CD4-positive, alpha-beta T cell (primary cell): Measurements from ENCODE around the gene SOS1. TPM values are rescaled to one million over a fixed set of nuclear protein-coding genes. Genes with fewer than 3 reads are reported as not detected.
"Not testable (repeated sequence)": the region's sequence is repeated elsewhere in the genome, so short reads cannot be mapped to it uniquely, and the experiment has no call there.

ENCODE experiments used
- ATAC-seq: fragments of 200-7000 bp; cut with Tn5 transposase; one replicate; pipeline ENCODE4 v1.10.0; 2022; ENCODE audit warnings: mild to moderate bottlenecking; ENCODE audit not compliant: poor library complexity
- CTCF ChIA-PET: fragments of 350-600 bp; sonication (Branson Sonifier 250); formaldehyde crosslinking; loops from one replicate; lab custom pipeline; 2021; ENCODE audit warnings: antibody characterized with exemption, inconsistent platforms; lab: Charles Lee
- POLR2A ChIA-PET: fragments of 350-600 bp; sonication (Branson Sonifier 250); formaldehyde crosslinking; loops from one replicate; lab custom pipeline; 2021; ENCODE audit warnings: antibody characterized with exemption, inconsistent platforms; lab: Charles Lee
- DNase-seq, 14 experiments: peaks; one replicate each; pipeline ENCODE4 v3.0.0-alpha.2; 2013 to 2020; ENCODE audit warnings: mixed read lengths in 2 of 14
- H3K27ac ChIP-seq, 2 donors: one replicate each; pipeline versions ENCODE4 v1.5.1 to v1.7.0; 2013; ENCODE audit warnings: low read length in 2 of 2, low read depth in 1 of 2, mild to moderate bottlenecking in 1 of 2
- H3K27me3 ChIP-seq, 2 experiments: 1 replicate in 1 of 2; 2 replicates in 1 of 2; pipeline versions ENCODE4 v1.6.1 to v1.7.0; 2013; ENCODE audit warnings: low read length in 2 of 2, control low read depth in 1 of 2, mild to moderate bottlenecking in 1 of 2, moderate library complexity in 1 of 2; ENCODE audit not compliant: insufficient read depth in 2 of 2, control insufficient read depth in 1 of 2
- H3K36me3 ChIP-seq: one replicate; pipeline ENCODE4 v1.6.1; 2013; ENCODE audit warnings: low read length, control low read depth; ENCODE audit not compliant: insufficient read depth
- H3K4me1 ChIP-seq: one replicate; pipeline ENCODE4 v1.6.1; 2013; ENCODE audit warnings: low read length, control low read depth; ENCODE audit not compliant: insufficient read depth
- H3K4me3 ChIP-seq: one replicate; pipeline ENCODE4 v1.5.1; 2013; ENCODE audit warnings: mild to moderate bottlenecking, low read length, moderate library complexity
- H3K9me3 ChIP-seq, 2 experiments: 1 replicate in 1 of 2; 2 replicates in 1 of 2; pipeline versions ENCODE4 v1.6.1 to v1.7.0; 2013; ENCODE audit warnings: low read length in 2 of 2, mild to moderate bottlenecking in 2 of 2, control low read depth in 1 of 2, moderate library complexity in 1 of 2; ENCODE audit not compliant: control insufficient read depth in 1 of 2, insufficient read depth in 1 of 2
- H3K27ac Mint-ChIP-seq: one replicate; pipeline ENCODE4 v1.8.0; 2020; ENCODE audit warnings: mixed read lengths
- H3K27me3 Mint-ChIP-seq: one replicate; pipeline ENCODE4 v1.8.0; 2021; ENCODE audit warnings: mixed read lengths
- H3K36me3 Mint-ChIP-seq: one replicate; pipeline ENCODE4 v1.8.0; 2021; ENCODE audit warnings: low read depth, mixed read lengths
- H3K4me1 Mint-ChIP-seq: one replicate; pipeline ENCODE4 v1.8.0; 2021; ENCODE audit warnings: low read depth, mixed read lengths
- H3K4me3 Mint-ChIP-seq: one replicate; pipeline ENCODE4 v1.8.0; 2020; ENCODE audit warnings: mild to moderate bottlenecking, mixed read lengths
- H3K9me3 Mint-ChIP-seq: one replicate; pipeline ENCODE4 v1.8.0; 2020; ENCODE audit warnings: mixed read lengths
- CTCF ChIP-seq: fragments of 200-600 bp; IDR thresholded peaks from one replicate; pipeline ENCODE4 v1.8.0; 2022; ENCODE audit warnings: antibody characterized with exemption, mild to moderate bottlenecking
- intact Hi-C, 2 experiments: fragments of 100-400 bp; cut with DNase I in 1 of 2; cut with micrococcal nuclease in 1 of 2; formaldehyde crosslinking; loops; one replicate each; pipeline versions ENCODE4 v1.15.1 to v1.9.0; 2023 to 2025; cut with DNase I, micrococcal nuclease
- total RNA-seq, 174 experiments: library from RNA in 2 of 174; stranded (reverse) in 2 of 174; gene quantifications; one replicate each; pipeline ENCODE4 v1.2.3 and lab custom pipeline; 2021 to 2026

SOS1 gene
- total RNA-seq, 2 experiments from 2014 or later = 16.4 to 16.9 TPM

GRCh38 chr2:39058101-39058500, 62.8 kb downstream of the SOS1 start:
- Mint-ChIP-seq H3K27me3 (no peaks in the 10 kb centered on the region), H3K36me3 (peaks cover 31% of the 10 kb centered on the region), H3K4me1 (no peaks in the 10 kb centered on the region), H3K9me3 (no peaks in the 10 kb centered on the region), H3K27ac (no peak overlapping the region), H3K4me3 (no peak overlapping the region)
- DNase-seq (no peak), ATAC-seq (no peak)
- intact Hi-C loops = loop anchor here in 1 of 2 experiments (2.0 kb wide), 1 partner anchor 111 kb away; no protein-coding TSS in a partner anchor
- TF ChIP-seq CTCF = no peak
- no peak overlapping the region for H3K27ac ChIP-seq
- POLR2A ChIA-PET = no interaction called here
- H3K9me3 ChIP-seq = no peaks in the 10 kb centered on the region
- no peaks in the 10 kb centered on the region for H3K4me1 ChIP-seq
- CTCF ChIA-PET = interaction anchor here (4.5 kb wide), 1 partner anchor 171 kb away, joined by 34 read pairs; no protein-coding TSS in a partner anchor
- no peaks in the 10 kb centered on the region for H3K27me3 ChIP-seq
- H3K4me3 ChIP-seq = no peak overlapping the region
- H3K36me3 ChIP-seq = peaks cover 28% of the 10 kb centered on the region

- H3K9me3 Mint-ChIP-seq, H3K27ac Mint-ChIP-seq, CTCF ChIA-PET, ATAC-seq, POLR2A ChIA-PET, H3K27ac ChIP-seq, H3K4me3 Mint-ChIP-seq, H3K4me1 Mint-ChIP-seq, H3K9me3 ChIP-seq, H3K27me3 ChIP-seq, intact Hi-C loops, H3K4me3 ChIP-seq, DNase-seq, H3K4me1 ChIP-seq, H3K27me3 Mint-ChIP-seq: not testable (repeated sequence)
- H3K36me3 ChIP-seq = peaks cover 59% of the 10 kb centered on the region
- peaks cover 65% of the 10 kb centered on the region for H3K36me3 Mint-ChIP-seq
These were observed 68.2 kb downstream of the SOS1 start for GRCh38 chr2:39052665-39053064.

- ChIA-PET CTCF (interaction anchor here (0.6 to 0.9 kb wide), 2 partner anchors 11 to 178 kb away, joined by 3 to 4 read pairs; no protein-coding TSS in a partner anchor), POLR2A (interaction anchor here (1.1 kb wide), 1 partner anchor 71 kb away, joined by 3 read pairs; the partner anchor contains the start of gene SOS1)
- Histone ChIP-seq H3K4me3 (no peak overlapping the region), H3K27ac (no peak overlapping the region), H3K36me3 (peaks cover 45% of the 10 kb centered on the region), H3K9me3 (no peaks in the 10 kb centered on the region), H3K27me3 (no peaks in the 10 kb centered on the region), H3K4me1 (no peaks in the 10 kb centered on the region)
- Mint-ChIP-seq H3K27ac (no peak overlapping the region), H3K4me1 (no peaks in the 10 kb centered on the region), H3K4me3 (no peak overlapping the region), H3K36me3 (peaks cover 68% of the 10 kb centered on the region), H3K9me3 (no peaks in the 10 kb centered on the region), H3K27me3 (no peaks in the 10 kb centered on the region)
- TF ChIP-seq CTCF = no peak
- ATAC-seq (no peak), DNase-seq (no peak)
- intact Hi-C loops = no loop called here
These were observed 70.7 kb downstream of the SOS1 start for GRCh38 chr2:39050109-39050508.

GRCh38 chr2:39039072-39039471, 81.8 kb downstream of the SOS1 start:
- no peak overlapping the region for H3K27ac Mint-ChIP-seq
- no peaks in the 10 kb centered on the region for H3K27me3 Mint-ChIP-seq
- Histone ChIP-seq H3K36me3 (peaks cover 9% of the 10 kb centered on the region), H3K27me3 (no peaks in the 10 kb centered on the region), H3K9me3 (no peaks in the 10 kb centered on the region), H3K27ac (no peak overlapping the region), H3K4me1 (no peaks in the 10 kb centered on the region), H3K4me3 (no peak overlapping the region)
- H3K36me3 Mint-ChIP-seq = peaks cover 15% of the 10 kb centered on the region
- no peak for TF ChIP-seq CTCF
- no peak overlapping the region for H3K4me3 Mint-ChIP-seq
- ChIA-PET CTCF (interaction anchor here (0.5 to 0.6 kb wide), 3 partner anchors 35 to 147 kb away, joined by 3 to 4 read pairs (median 3); no protein-coding TSS in a partner anchor), POLR2A (no interaction called here)
- intact Hi-C loops = no loop called here
- DNase-seq (no peak), ATAC-seq (no peak)
- no peaks in the 10 kb centered on the region for H3K4me1 Mint-ChIP-seq
- no peaks in the 10 kb centered on the region for H3K9me3 Mint-ChIP-seq
